Lung (tissue), 12 donors: Measurements from ENCODE around the gene HIGD2A. TPM values are rescaled to one million over a fixed set of nuclear protein-coding genes. Genes with fewer than 3 reads are reported as not detected.
A peak's percentile ranks its signal among the peaks of the same experiment; 100 is the strongest.

Experiments used
- ATAC-seq: fragments of 200-7000 bp; cut with Tn5 transposase; one replicate; pipeline ENCODE4 v1.9.1; 2020; ENCODE audit warnings: moderate number of reproducible peaks; ENCODE audit not compliant: insufficient read depth, low FRiP score
- DNase-seq, 3 donors: peaks; one replicate each; pipeline ENCODE4 v3.0.0-alpha.2; 2013 to 2017
- H3K27ac ChIP-seq, 2 donors: one replicate each; pipeline ENCODE4 v1.5.1; 2013; ENCODE audit warnings: mild to moderate bottlenecking in 2 of 2, moderate library complexity in 2 of 2, control low read depth in 1 of 2, inconsistent platforms in 1 of 2, low read depth in 1 of 2, low read length in 1 of 2
- H3K27me3 ChIP-seq, 3 donors: one replicate each; pipeline ENCODE4 v1.5.1; 2013; ENCODE audit warnings: low read length in 2 of 3; ENCODE audit not compliant: control insufficient read depth in 3 of 3, insufficient read depth in 3 of 3
- H3K36me3 ChIP-seq, 4 donors: one replicate each; pipeline ENCODE4 v1.5.1; 2013; ENCODE audit warnings: low read length in 4 of 4, mild to moderate bottlenecking in 1 of 4, moderate library complexity in 1 of 4; ENCODE audit not compliant: control insufficient read depth in 4 of 4, insufficient read depth in 4 of 4
- H3K4me1 ChIP-seq, 5 donors: one replicate each; pipeline ENCODE4 v1.5.1; 2013; ENCODE audit warnings: low read length in 5 of 5, mild to moderate bottlenecking in 2 of 5, moderate library complexity in 1 of 5; ENCODE audit not compliant: control insufficient read depth in 5 of 5, insufficient read depth in 5 of 5
- H3K4me3 ChIP-seq: one replicate; pipeline ENCODE4 v1.5.1; 2013; ENCODE audit warnings: mild to moderate bottlenecking, control low read depth, moderate library complexity
- H3K9ac ChIP-seq, 2 donors: one replicate each; pipeline ENCODE4 v1.5.1; 2013; ENCODE audit warnings: low read length in 2 of 2, control low read depth in 1 of 2; ENCODE audit not compliant: insufficient read depth in 1 of 2
- H3K9me3 ChIP-seq, 4 donors: one replicate each; pipeline ENCODE4 v1.5.1; 2013; ENCODE audit warnings: low read length in 3 of 4, mild to moderate bottlenecking in 1 of 4, moderate library complexity in 1 of 4; ENCODE audit not compliant: control insufficient read depth in 4 of 4, insufficient read depth in 3 of 4
- WGBS, 2 donors: extraction: QIAGEN DNeasy Blood & Tissue Kit; methylation state at CpG; one replicate each; pipeline ENCODE4 v1.1.7; 2013; 5-methylcytosine and 5-hydroxymethylcytosine counted together
- polyA plus RNA-seq, 2 donors: library from polyadenylated mRNA; stranded (reverse); fragments of 200-250 nt; gene quantifications; one replicate each; pipeline ENCODE4 v1.2.1, GENCODE V29; 2013
- total RNA-seq, 2 donors: library from RNA; depleted of rRNA in 1 of 2; stranded (reverse); fragments of >200 nt in 1 of 2; gene quantifications; one replicate each; pipeline ENCODE4 v1.2.1, GENCODE V29; 2014 to 2021
- TF ChIP-seq, protein P1 (sequence below): IDR thresholded peaks from 2 replicates; pipeline ENCODE4 v1.5.1; 2012; ENCODE audit warnings: mild to moderate bottlenecking; ENCODE audit errors: control extremely low read depth, extremely low read depth
- donor health status: control.
- donor health status: control.
- donor health status: Bipolar disorder and iron deficiency.
- donor health status: healthy.
- donor health status: DM: yes; HTN: yes; CAD: no.

The HIGD2A gene
- total and polyA plus RNA-seq, 4 donors, result 71.2 to 190 (median 108) TPM

DNA sequence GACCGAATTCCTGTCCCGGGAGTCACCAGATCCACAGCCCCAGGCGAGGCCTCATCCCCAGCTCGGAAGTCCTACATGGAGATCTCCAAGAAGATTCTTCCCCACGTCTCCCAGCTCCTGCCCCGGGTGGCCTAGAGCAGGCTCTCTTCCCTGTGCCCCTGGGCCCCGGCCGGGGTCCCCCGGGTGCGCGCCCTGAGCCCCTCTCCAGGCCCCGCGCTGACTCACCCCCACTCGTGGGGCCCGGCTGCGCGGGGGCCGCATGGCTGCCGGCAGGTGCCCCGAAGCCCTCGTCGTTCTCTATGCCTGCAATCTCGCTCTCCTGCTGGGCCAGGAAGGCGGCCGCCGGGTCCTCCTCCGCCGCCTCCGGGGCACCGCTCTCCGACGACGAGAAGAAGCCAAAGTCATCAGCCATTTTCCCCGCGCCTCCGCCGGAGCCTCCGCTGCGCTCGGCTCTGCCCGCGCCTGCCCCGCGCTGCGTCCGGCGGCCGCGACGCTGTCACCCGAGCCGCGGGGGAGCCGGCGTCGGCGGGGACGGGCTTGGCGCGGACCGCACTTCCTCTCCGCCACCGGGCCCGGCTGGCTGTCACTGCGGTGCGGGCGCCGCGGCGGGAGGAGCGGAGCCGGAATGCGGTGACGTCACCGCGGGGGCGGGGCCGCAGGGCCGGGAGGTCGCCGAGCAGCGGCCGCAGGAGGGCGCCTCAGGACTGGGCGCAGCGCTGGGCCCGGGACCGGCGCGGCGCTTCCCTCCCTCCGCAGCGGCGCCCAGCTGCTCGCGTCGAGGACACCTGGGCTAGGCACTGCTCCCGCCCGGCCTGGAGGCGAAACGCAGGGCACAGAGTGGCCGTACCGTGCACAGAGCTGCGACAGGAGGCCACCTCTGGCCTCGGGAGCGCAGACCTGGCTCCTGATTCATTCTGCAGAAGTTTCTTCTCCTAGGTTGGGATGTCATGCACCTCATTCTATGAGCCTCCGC lies 27.7 kb downstream of the HIGD2A start, which contains the start of gene CLTB:
Gene CLTB (minus strand): TSS at position 588 of the 973 bp plus-strand sequence. CDS start 176 bp downstream, at position 412.
- 1 to 3% methylated on average over 82 to 107 of the region's 107 CpGs for WGBS, 2 donors
- Histone ChIP-seq H3K9ac (peak within 1 kb of the TSS; percentile 73 to 85), H3K27ac (peak within 1 kb of the TSS; percentile 95 to 98), H3K27me3 (no peaks in the 10 kb centered on the region), H3K9me3 (no peaks in the 10 kb centered on the region), H3K36me3 (no peaks in the 10 kb centered on the region), H3K4me1 (peaks cover 3 to 19% (median 5%) of the 10 kb centered on the region in 5 donors), H3K4me3 (peak within 1 kb of the TSS; percentile 86)
- ATAC-seq (peak; percentile 98), DNase-seq (peak; percentile 86 to 95 (median 93))
- TF ChIP-seq, protein P1, sequence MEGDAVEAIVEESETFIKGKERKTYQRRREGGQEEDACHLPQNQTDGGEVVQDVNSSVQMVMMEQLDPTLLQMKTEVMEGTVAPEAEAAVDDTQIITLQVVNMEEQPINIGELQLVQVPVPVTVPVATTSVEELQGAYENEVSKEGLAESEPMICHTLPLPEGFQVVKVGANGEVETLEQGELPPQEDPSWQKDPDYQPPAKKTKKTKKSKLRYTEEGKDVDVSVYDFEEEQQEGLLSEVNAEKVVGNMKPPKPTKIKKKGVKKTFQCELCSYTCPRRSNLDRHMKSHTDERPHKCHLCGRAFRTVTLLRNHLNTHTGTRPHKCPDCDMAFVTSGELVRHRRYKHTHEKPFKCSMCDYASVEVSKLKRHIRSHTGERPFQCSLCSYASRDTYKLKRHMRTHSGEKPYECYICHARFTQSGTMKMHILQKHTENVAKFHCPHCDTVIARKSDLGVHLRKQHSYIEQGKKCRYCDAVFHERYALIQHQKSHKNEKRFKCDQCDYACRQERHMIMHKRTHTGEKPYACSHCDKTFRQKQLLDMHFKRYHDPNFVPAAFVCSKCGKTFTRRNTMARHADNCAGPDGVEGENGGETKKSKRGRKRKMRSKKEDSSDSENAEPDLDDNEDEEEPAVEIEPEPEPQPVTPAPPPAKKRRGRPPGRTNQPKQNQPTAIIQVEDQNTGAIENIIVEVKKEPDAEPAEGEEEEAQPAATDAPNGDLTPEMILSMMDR, result peak; percentile 90

DNA sequence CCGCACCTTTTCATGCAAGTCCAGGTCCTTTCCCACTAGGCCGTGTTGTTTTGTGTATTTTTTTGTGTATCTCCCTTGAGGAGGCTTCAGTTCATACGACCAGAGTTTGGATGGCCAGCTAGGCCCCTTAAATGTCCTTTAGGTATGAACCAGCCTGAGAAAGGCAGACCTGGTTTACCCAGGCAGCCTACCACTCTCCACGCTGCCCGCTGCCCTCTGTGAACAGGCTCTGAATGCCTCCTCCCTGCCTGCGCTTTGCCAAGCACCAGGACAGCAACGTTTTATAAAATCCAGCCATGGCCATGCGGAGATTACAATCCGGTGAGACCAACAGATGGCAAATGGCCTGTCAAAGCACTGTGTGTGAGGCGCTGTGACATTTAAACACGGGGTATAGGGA lies 28.4 kb downstream of the HIGD2A start:
- TF ChIP-seq, protein P1, result no peak
- no peaks in the 10 kb centered on the region for H3K27me3 ChIP-seq
- peaks cover 2 to 19% (median 4%) of the 10 kb centered on the region in 5 donors for H3K4me1 ChIP-seq
- H3K4me3 ChIP-seq, result no peak overlapping the region
- DNase-seq (no peak), ATAC-seq (no peak)
- no peak overlapping the region for H3K27ac ChIP-seq
- no peaks in the 10 kb centered on the region for H3K9me3 ChIP-seq
- peak overlapping the region in 1 of 2 donors; percentile 38 for H3K9ac ChIP-seq
- no peaks in the 10 kb centered on the region for H3K36me3 ChIP-seq
- WGBS, 2 donors, result 81 to 87% methylated on average over 11 of the region's 11 CpGs

DNA sequence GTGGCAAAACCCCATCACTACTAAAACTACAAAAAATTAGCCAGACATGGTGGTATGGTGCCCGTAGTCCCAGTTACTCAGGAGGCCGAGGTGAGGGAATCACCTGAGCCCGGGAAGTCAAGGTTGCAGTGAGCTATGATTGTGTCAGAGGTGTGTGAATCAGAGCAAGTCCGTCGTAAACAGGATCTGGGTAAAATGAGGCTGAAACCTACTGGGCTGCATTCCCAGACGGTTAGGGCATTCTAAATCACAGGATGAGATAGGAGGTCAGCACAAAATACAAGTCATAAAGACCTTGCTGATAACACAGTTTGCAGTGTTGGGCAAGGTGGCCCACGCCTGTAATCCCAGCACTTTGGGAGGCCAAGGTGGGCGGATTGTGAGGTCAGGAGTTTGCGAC lies 29.7 kb downstream of the HIGD2A start:
- H3K4me3 ChIP-seq, result no peak overlapping the region
- H3K9ac ChIP-seq, result no peak overlapping the region
- TF ChIP-seq, protein P1, result no peak
- peaks cover 2 to 17% (median 4%) of the 10 kb centered on the region in 5 donors for H3K4me1 ChIP-seq
- no peak overlapping the region for H3K27ac ChIP-seq
- H3K36me3 ChIP-seq, result no peaks in the 10 kb centered on the region
- H3K27me3 ChIP-seq, result no peaks in the 10 kb centered on the region
- no peak for DNase-seq
- ATAC-seq, result no peak
- WGBS, 2 donors, result 89 to 91% methylated on average over 9 of the region's 9 CpGs
- H3K9me3 ChIP-seq, result no peaks in the 10 kb centered on the region
